HFFc6 (cell line): ENCODE measurements around the gene GPAT3. TPM values are rescaled to one million over a fixed set of nuclear protein-coding genes. Genes with fewer than 3 reads are reported as not detected.
A peak's percentile ranks its signal among the peaks of the same experiment; 100 is the strongest.
"Not testable (repeated sequence)": the region's sequence is repeated elsewhere in the genome, so short reads cannot be mapped to it uniquely, and the experiment has no call there.

Source experiments
- DNase-seq: peaks from one replicate; pipeline ENCODE4 v3.0.0-alpha.2; 2018
- H3K27ac Mint-ChIP-seq: 2 replicates; pipeline ENCODE4 v1.8.0; 2020; ENCODE audit warnings: mild to moderate bottlenecking, mixed read lengths
- H3K27me3 Mint-ChIP-seq: 2 replicates; pipeline ENCODE4 v1.8.0; 2021; ENCODE audit warnings: mild to moderate bottlenecking, moderate library complexity, mixed read lengths; ENCODE audit not compliant: insufficient read depth
- H3K36me3 Mint-ChIP-seq: 2 replicates; pipeline ENCODE4 v1.8.0; 2021; ENCODE audit warnings: low read depth, mixed read lengths
- H3K4me1 Mint-ChIP-seq: 2 replicates; pipeline ENCODE4 v1.8.0; 2020; ENCODE audit warnings: low read depth, mixed read lengths
- H3K4me3 Mint-ChIP-seq: 2 replicates; pipeline ENCODE4 v1.8.0; 2020; ENCODE audit warnings: mild to moderate bottlenecking, moderate library complexity, mixed read lengths
- H3K9me3 Mint-ChIP-seq: 2 replicates; pipeline ENCODE4 v1.8.0; 2020; ENCODE audit warnings: mild to moderate bottlenecking, mixed read lengths
- total RNA-seq, 6 experiments: library from RNA; stranded (reverse); fragmentation: NEBNext Ultra II Directional; extraction: Animal tissue kit (Norgen Biotek cat#: 25700); gene quantifications; 2 replicates in 1 of 6; 3 replicates in 5 of 6; pipeline ENCODE4 v1.2.3, GENCODE V29; 2021
- TF ChIP-seq, protein P1 (sequence below): fragments of 200-600 bp; sonication (generic); IDR thresholded peaks from 2 replicates; pipeline ENCODE4 v1.5.0; 2021; ENCODE audit warnings: antibody characterized with exemption, mild to moderate bottlenecking

The GPAT3 gene
- total RNA-seq, 6 experiments from 2014 or later: 0.51 to 1.8 (median 0.79) TPM

GRCh38 chr4:83498187-83498586 is 37.7 kb upstream of the GPAT3 start:
- TF ChIP-seq, protein P1, sequence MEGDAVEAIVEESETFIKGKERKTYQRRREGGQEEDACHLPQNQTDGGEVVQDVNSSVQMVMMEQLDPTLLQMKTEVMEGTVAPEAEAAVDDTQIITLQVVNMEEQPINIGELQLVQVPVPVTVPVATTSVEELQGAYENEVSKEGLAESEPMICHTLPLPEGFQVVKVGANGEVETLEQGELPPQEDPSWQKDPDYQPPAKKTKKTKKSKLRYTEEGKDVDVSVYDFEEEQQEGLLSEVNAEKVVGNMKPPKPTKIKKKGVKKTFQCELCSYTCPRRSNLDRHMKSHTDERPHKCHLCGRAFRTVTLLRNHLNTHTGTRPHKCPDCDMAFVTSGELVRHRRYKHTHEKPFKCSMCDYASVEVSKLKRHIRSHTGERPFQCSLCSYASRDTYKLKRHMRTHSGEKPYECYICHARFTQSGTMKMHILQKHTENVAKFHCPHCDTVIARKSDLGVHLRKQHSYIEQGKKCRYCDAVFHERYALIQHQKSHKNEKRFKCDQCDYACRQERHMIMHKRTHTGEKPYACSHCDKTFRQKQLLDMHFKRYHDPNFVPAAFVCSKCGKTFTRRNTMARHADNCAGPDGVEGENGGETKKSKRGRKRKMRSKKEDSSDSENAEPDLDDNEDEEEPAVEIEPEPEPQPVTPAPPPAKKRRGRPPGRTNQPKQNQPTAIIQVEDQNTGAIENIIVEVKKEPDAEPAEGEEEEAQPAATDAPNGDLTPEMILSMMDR: no peak
- H3K4me3 Mint-ChIP-seq: no peak overlapping the region
- no peaks in the 10 kb centered on the region for H3K36me3 Mint-ChIP-seq
- H3K4me1 Mint-ChIP-seq: no peaks in the 10 kb centered on the region
- no peaks in the 10 kb centered on the region for H3K9me3 Mint-ChIP-seq
- H3K27ac Mint-ChIP-seq: no peak overlapping the region
- no peak for DNase-seq
- peaks cover 12% of the 10 kb centered on the region for H3K27me3 Mint-ChIP-seq

DNA sequence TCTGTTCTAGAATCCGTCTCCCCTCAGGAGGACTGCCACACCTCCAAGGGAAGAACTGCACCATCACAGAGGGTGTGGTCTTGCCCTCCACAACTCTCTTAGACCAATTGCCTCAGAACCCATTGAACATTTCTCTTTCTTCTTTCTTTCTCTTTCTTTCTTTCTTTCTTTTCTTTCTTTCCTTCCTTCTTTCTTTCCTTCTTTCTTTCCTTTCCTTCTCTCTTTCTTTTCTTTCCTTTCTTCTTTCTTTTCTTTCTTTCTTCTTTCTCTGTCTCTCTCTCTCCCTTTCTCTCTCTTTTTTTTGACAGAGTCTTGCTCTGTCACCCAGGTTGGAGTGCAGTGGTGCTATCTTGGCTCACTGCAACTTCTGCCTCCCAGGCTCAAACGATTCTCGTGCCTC is 34.2 kb upstream of the GPAT3 start:
- H3K4me3 Mint-ChIP-seq, H3K36me3 Mint-ChIP-seq, H3K9me3 Mint-ChIP-seq, H3K27ac Mint-ChIP-seq, H3K4me1 Mint-ChIP-seq, DNase-seq: not testable (repeated sequence)
- H3K27me3 Mint-ChIP-seq: peaks cover 12% of the 10 kb centered on the region

DNA sequence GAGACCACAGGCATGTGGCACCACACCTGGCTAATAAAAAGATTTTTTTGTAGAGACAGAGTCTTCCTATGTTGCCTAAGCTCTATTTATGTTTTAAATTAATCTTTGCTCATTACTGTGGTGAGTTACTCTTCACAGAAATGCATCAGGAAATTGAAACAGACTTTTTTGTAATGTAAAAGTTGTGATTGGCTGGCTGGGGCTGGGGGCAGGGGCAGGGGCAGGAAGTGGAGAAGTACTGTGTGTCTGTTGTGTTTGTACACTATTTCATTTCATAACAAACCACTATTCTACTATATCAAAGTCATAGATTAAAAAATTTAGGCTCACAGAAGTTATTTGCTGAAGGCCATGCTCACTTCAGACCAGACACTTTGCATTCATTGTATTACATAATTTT is 31.9 kb upstream of the GPAT3 start:
- H3K4me3 Mint-ChIP-seq: no peak overlapping the region
- peaks cover 6% of the 10 kb centered on the region for H3K27me3 Mint-ChIP-seq
- H3K9me3 Mint-ChIP-seq: no peaks in the 10 kb centered on the region

GRCh38 chr4:83504503-83504902 is 31.4 kb upstream of the GPAT3 start:
- no peak overlapping the region for H3K27ac Mint-ChIP-seq
- H3K4me3 Mint-ChIP-seq: no peak overlapping the region
- TF ChIP-seq, protein P1: no peak
- no peaks in the 10 kb centered on the region for H3K4me1 Mint-ChIP-seq
- peaks cover 6% of the 10 kb centered on the region for H3K27me3 Mint-ChIP-seq
- no peaks in the 10 kb centered on the region for H3K36me3 Mint-ChIP-seq
- H3K9me3 Mint-ChIP-seq: no peaks in the 10 kb centered on the region
- DNase-seq: no peak

More for the DNA sequence above, 31.9 kb upstream of the GPAT3 start:
- Mint-ChIP-seq H3K4me1 (no peaks in the 10 kb centered on the region), H3K27ac (no peak overlapping the region), H3K36me3 (no peaks in the 10 kb centered on the region)
- DNase-seq: no peak
- TF ChIP-seq, protein P1: no peak

GRCh38 chr4:83504996-83505395 is 30.9 kb upstream of the GPAT3 start:
- TF ChIP-seq, protein P1: no peak
- no peak overlapping the region for H3K4me3 Mint-ChIP-seq
- H3K27me3 Mint-ChIP-seq: peaks cover 4% of the 10 kb centered on the region
- no peaks in the 10 kb centered on the region for H3K4me1 Mint-ChIP-seq
- H3K36me3 Mint-ChIP-seq: no peaks in the 10 kb centered on the region
- no peak overlapping the region for H3K27ac Mint-ChIP-seq
- DNase-seq: no peak
- H3K9me3 Mint-ChIP-seq: no peaks in the 10 kb centered on the region

DNA sequence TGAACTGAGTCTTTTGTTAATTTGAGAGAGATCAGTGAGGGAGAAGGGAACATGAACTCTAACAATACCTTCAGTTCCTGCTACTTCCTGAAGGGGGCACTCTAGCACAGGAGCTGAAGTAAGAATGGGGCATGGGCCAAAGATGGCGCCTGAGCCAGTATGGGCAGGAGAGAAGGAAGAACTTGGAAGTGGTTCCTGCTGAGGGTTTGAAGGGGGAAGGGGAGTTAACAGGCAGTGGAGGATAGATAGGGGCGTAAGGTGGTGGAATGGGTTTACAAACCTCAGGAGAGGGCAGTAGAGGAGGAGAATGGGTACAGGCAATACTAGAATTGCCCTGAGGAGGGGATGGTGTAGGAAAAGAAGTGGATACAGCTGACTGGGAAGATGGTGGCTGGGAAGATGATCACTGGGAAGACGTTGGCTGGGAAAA is 26.7 kb upstream of the GPAT3 start:
- not testable (repeated sequence) for H3K27me3 Mint-ChIP-seq, H3K4me3 Mint-ChIP-seq, H3K9me3 Mint-ChIP-seq, H3K4me1 Mint-ChIP-seq, H3K36me3 Mint-ChIP-seq, H3K27ac Mint-ChIP-seq
- TF ChIP-seq, protein P1: peak; percentile 95
- peak; percentile 58 for DNase-seq
